Esophagus squamous epithelium (tissue), 5 donors: Measurements from ENCODE around the gene ITK. TPM values are rescaled to one million over a fixed set of nuclear protein-coding genes. Genes with fewer than 3 reads are reported as not detected.

Experiments
- DNase-seq: peaks from one replicate; lab custom pipeline; 2025; lab: John Stamatoyannopoulos, UW
- H3K27ac ChIP-seq, 4 donors: fragments of 200-600 bp; sonication (generic); one replicate each; pipeline ENCODE4 v1.5.1; 2016 to 2019; ENCODE audit warnings: mild to moderate bottlenecking in 1 of 4
- H3K27me3 ChIP-seq, 4 donors: fragments of 200-600 bp; sonication (generic); 1 replicate in 3 of 4; 2 replicates in 1 of 4; pipeline versions ENCODE4 v1.5.1 to v1.6.0; 2017 to 2021; ENCODE audit warnings: antibody characterized with exemption in 1 of 4
- H3K36me3 ChIP-seq, 3 donors: fragments of 200-600 bp; sonication (generic); one replicate each; pipeline ENCODE4 v1.5.1; 2016 to 2019
- H3K4me1 ChIP-seq, 3 donors: fragments of 200-600 bp; sonication (generic); one replicate each; pipeline ENCODE4 v1.5.1; 2017 to 2019
- H3K4me3 ChIP-seq, 4 donors: fragments of 200-600 bp; sonication (generic); 1 replicate in 3 of 4; 2 replicates in 1 of 4; pipeline ENCODE4 v1.5.1; 2016 to 2019; ENCODE audit warnings: mild to moderate bottlenecking in 2 of 4, moderate library complexity in 1 of 4
- H3K9me3 ChIP-seq, 3 donors: fragments of 200-600 bp; sonication (generic); one replicate each; pipeline ENCODE4 v1.5.1; 2016 to 2019
- CTCF ChIP-seq, 6 experiments: fragments of 450-650 bp in 4 of 6; fragments of 200-600 bp in 2 of 6; sonication (generic) in 2 of 6; IDR thresholded peaks; one replicate each; pipeline ENCODE4 v1.5.1; 2016 to 2019; ENCODE audit warnings: antibody characterized with exemption in 6 of 6, mild to moderate bottlenecking in 4 of 6, moderate library complexity in 4 of 6
- POLR2A ChIP-seq, 4 donors: fragments of 450-650 bp; IDR thresholded peaks; one replicate each; pipeline ENCODE4 v1.6.1; 2017; ENCODE audit warnings: antibody characterized with exemption in 4 of 4, mild to moderate bottlenecking in 4 of 4, moderate library complexity in 3 of 4
- WGBS, 2 donors: methylation state at CpG; one replicate each; pipeline ENCODE4 v1.1.5; 2018; 5-methylcytosine and 5-hydroxymethylcytosine counted together
- intact Hi-C: fragments of 100-400 bp; cut with DNase I; formaldehyde crosslinking; loops from one replicate; pipeline ENCODE4 v1.15.0; 2022
- total RNA-seq, 4 donors: library from RNA; depleted of rRNA; stranded (reverse); fragments of >200 nt; gene quantifications; one replicate each; pipeline ENCODE4 v1.1.0, GENCODE V29; 2016
- donor health status: DM: yes; HTN: yes; CAD: no.

The ITK gene
- total RNA-seq, 4 donors from 2014 or later, result 0.53 to 5.1 (median 3.9) TPM

- no peaks in the 10 kb centered on the region for H3K4me1 ChIP-seq
- 71 to 76% methylated on average over 3 of the region's 3 CpGs for WGBS, 2 donors
- no peak overlapping the region for H3K4me3 ChIP-seq
- H3K27ac ChIP-seq, result no peak overlapping the region
- no peaks in the 10 kb centered on the region for H3K27me3 ChIP-seq
- H3K9me3 ChIP-seq, result no peaks in the 10 kb centered on the region
- DNase-seq, result no peak
- TF ChIP-seq POLR2A (IDR thresholded peaks at IDR 0.05) (no peak), CTCF (IDR thresholded peaks at IDR 0.05) (no peak)
- intact Hi-C loops, result loop anchor here (10.0 kb wide), 1 partner anchor 170 kb away; no protein-coding TSS in a partner anchor
- H3K36me3 ChIP-seq, result no peaks in the 10 kb centered on the region
Measured at GRCh38 chr5:157155297-157155696, 25.3 kb upstream of the ITK start.

- H3K27me3 ChIP-seq, result no peaks in the 10 kb centered on the region
- H3K36me3 ChIP-seq, result no peaks in the 10 kb centered on the region
- TF ChIP-seq CTCF (IDR thresholded peaks at IDR 0.05) (no peak), POLR2A (IDR thresholded peaks at IDR 0.05) (no peak)
- WGBS, 2 donors, result 36 to 69% methylated on average over 1 of the region's 1 CpG
- H3K27ac ChIP-seq, result no peak overlapping the region
- no peaks in the 10 kb centered on the region for H3K4me1 ChIP-seq
- no peak for DNase-seq
- no peak overlapping the region for H3K4me3 ChIP-seq
- intact Hi-C loops, result loop anchor here (10.0 kb wide), 1 partner anchor 167 kb away; no protein-coding TSS in a partner anchor
- H3K9me3 ChIP-seq, result no peaks in the 10 kb centered on the region
Measured at GRCh38 chr5:157157293-157157891, 23.2 kb upstream of the ITK start.

- TF ChIP-seq CTCF (IDR thresholded peaks at IDR 0.05), result no peak
- no peak for TF ChIP-seq POLR2A (IDR thresholded peaks at IDR 0.05)
- no peak for DNase-seq
- H3K4me1 ChIP-seq, result no peaks in the 10 kb centered on the region
- H3K9me3 ChIP-seq, result no peaks in the 10 kb centered on the region
- H3K36me3 ChIP-seq, result no peaks in the 10 kb centered on the region
- intact Hi-C loops, result loop anchor here (10.0 kb wide), 1 partner anchor 166 kb away; no protein-coding TSS in a partner anchor
- no peak overlapping the region for H3K4me3 ChIP-seq
- no peak overlapping the region for H3K27ac ChIP-seq
- 81 to 84% methylated on average over 6 of the region's 6 CpGs for WGBS, 2 donors
- H3K27me3 ChIP-seq, result peaks cover 0 to 4% (median 0%) of the 10 kb centered on the region in 4 donors
Measured at GRCh38 chr5:157159209-157159751, 21.4 kb upstream of the ITK start.

GRCh38 chr5:157160001-157160400 lies 20.6 kb upstream of the ITK start:
- no peak for TF ChIP-seq CTCF (IDR thresholded peaks at IDR 0.05)
- no peak for TF ChIP-seq POLR2A (IDR thresholded peaks at IDR 0.05)
- DNase-seq, result no peak
- Histone ChIP-seq H3K4me3 (no peak overlapping the region), H3K4me1 (no peaks in the 10 kb centered on the region), H3K9me3 (no peaks in the 10 kb centered on the region), H3K27ac (no peak overlapping the region), H3K36me3 (no peaks in the 10 kb centered on the region), H3K27me3 (peaks cover 0 to 4% (median 0%) of the 10 kb centered on the region in 4 donors)
- 83 to 84% methylated on average over 4 of the region's 4 CpGs for WGBS, 2 donors
- intact Hi-C loops, result no loop called here

GRCh38 chr5:157161996-157162395 lies 18.6 kb upstream of the ITK start:
- H3K9me3 ChIP-seq, result no peaks in the 10 kb centered on the region
- H3K27ac ChIP-seq, result no peak overlapping the region
- H3K27me3 ChIP-seq, result peaks cover 0 to 14% (median 0%) of the 10 kb centered on the region in 4 donors
- no peak for TF ChIP-seq POLR2A (IDR thresholded peaks at IDR 0.05)
- no peak for TF ChIP-seq CTCF (IDR thresholded peaks at IDR 0.05)
- H3K4me3 ChIP-seq, result no peak overlapping the region
- no peak for DNase-seq
- no peaks in the 10 kb centered on the region for H3K4me1 ChIP-seq
- 75 to 78% methylated on average over 2 to 6 of the region's 6 CpGs for WGBS, 2 donors
- intact Hi-C loops, result no loop called here
- no peaks in the 10 kb centered on the region for H3K36me3 ChIP-seq
